ENCODE results near the gene C10orf90.

DNA sequence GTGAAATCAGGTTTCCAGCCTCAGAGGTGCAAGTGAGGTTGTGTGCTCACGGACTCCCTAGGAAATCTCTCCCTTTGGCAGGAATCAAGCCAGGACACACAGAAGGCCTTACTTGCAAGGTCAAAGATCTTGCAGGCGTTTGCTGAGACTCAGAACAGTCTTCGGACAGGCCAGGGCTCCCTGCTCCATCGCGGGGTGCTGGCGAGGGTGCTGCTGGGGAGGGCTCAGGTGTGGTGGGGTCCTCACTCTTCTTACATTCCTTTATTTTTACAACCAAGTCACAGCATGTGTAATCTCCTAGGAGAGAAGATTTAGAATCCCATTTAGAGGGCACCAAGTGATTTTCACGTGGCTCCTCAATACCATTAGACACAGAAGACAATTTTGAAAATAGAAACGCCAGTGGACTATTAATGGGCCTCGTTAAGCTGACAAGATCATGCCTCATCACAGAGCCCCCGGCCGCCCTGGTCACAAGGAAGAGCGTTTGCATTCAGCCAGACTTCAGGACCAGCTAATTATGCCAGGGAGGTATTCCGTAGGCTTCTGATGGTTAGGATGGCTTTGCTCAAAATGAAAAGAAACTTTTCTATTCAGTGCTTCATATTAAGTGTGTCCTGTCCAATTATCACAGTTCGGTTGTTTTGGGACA, 209.1 kb downstream of the C10orf90 start:
- TF ChIP-seq, protein P1, sequence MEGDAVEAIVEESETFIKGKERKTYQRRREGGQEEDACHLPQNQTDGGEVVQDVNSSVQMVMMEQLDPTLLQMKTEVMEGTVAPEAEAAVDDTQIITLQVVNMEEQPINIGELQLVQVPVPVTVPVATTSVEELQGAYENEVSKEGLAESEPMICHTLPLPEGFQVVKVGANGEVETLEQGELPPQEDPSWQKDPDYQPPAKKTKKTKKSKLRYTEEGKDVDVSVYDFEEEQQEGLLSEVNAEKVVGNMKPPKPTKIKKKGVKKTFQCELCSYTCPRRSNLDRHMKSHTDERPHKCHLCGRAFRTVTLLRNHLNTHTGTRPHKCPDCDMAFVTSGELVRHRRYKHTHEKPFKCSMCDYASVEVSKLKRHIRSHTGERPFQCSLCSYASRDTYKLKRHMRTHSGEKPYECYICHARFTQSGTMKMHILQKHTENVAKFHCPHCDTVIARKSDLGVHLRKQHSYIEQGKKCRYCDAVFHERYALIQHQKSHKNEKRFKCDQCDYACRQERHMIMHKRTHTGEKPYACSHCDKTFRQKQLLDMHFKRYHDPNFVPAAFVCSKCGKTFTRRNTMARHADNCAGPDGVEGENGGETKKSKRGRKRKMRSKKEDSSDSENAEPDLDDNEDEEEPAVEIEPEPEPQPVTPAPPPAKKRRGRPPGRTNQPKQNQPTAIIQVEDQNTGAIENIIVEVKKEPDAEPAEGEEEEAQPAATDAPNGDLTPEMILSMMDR (IDR thresholded peaks at IDR 0.05) = no peak
- no peak for TF ChIP-seq POLR2A (IDR thresholded peaks at IDR 0.05)

Data from suprapubic skin (tissue), 3 donors.